Measurements from ENCODE around the gene PHEX.

- TF ChIP-seq POLR2A (IDR thresholded peaks at IDR 0.05): no peak
- no peak for TF ChIP-seq CTCF (IDR thresholded peaks at IDR 0.05)
- TF ChIP-seq EP300 (IDR thresholded peaks at IDR 0.05): no peak
These were observed 73.8 kb downstream of the PHEX start for GRCh38 chrX:22105971-22106370.

All from sigmoid colon (tissue), 4 donors.